ENCODE results near the gene FAM151B.

FAM151B gene

GRCh38 chr5:80588858-80589540 lies 101.1 kb downstream of the FAM151B start:
- no peak for DNase-seq (ENCODE audit: low spot score)

GRCh38 chr5:80590766-80591165 lies 102.9 kb downstream of the FAM151B start:
- DNase-seq (ENCODE audit: low spot score): no peak

GRCh38 chr5:80591352-80591751 lies 103.5 kb downstream of the FAM151B start:
- DNase-seq (ENCODE audit: low spot score): no peak

GRCh38 chr5:80592105-80592504 lies 104.2 kb downstream of the FAM151B start:
- DNase-seq (ENCODE audit: low spot score): no peak
